A549 (cell line): Measurements from ENCODE around the gene PRR11. TPM values are rescaled to one million over a fixed set of nuclear protein-coding genes. Genes with fewer than 3 reads are reported as not detected.

Experiments used
- ATAC-seq, 2 experiments: fragments of 200-7000 bp in 1 of 2; fragments of >200 bp in 1 of 2; cut with Nextera tagmentation in 1 of 2; cut with Tn5 transposase in 1 of 2; 3 replicates each; pipeline versions ENCODE4 v1.8.0 to v1.9.1; 2018 to 2020; ENCODE audit warnings: mild to moderate bottlenecking in 1 of 2, moderate library complexity in 1 of 2
- CTCF ChIA-PET: fragments of 300-600 bp; sonication (Branson Sonifier 250); formaldehyde crosslinking; extraction: SDS; loops from one replicate; lab custom pipeline; 2021; ENCODE audit warnings: antibody characterized with exemption, inconsistent platforms; lab: Yijun Ruan, JAX
- POLR2A ChIA-PET: fragments of 350-600 bp; formaldehyde crosslinking; extraction: SDS; loops from one replicate; lab custom pipeline; 2021; ENCODE audit warnings: antibody characterized with exemption, inconsistent platforms; lab: Yijun Ruan, JAX
- DNase-seq, 2 experiments: peaks; one replicate each; pipeline versions ENCODE4 v3.0.0 to v3.0.0-alpha.2; 2011 to 2016; ENCODE audit warnings: low read depth in 1 of 2, low spot score in 1 of 2
- FAIRE-seq: peaks from 2 replicates; lab custom pipeline; 2011; peaks lifted over from hg19 to GRCh38; lab: Jason Lieb, UNC
- H3K27ac ChIP-seq, 2 experiments: fragments of >200 bp; sonication (Bioruptor Twin); formaldehyde crosslinking; 3 replicates each; pipeline ENCODE4 v1.5.1; 2016 to 2017
- H3K4me1 ChIP-seq: fragments of >200 bp; sonication (Bioruptor Twin); formaldehyde crosslinking; 3 replicates; pipeline ENCODE4 v1.6.1; 2016
- H3K4me2 ChIP-seq: fragments of >200 bp; sonication (Bioruptor Twin); formaldehyde crosslinking; 3 replicates; pipeline ENCODE4 v1.6.1; 2016
- H3K4me3 ChIP-seq: fragments of >200 bp; sonication (Bioruptor Twin); formaldehyde crosslinking; 3 replicates; pipeline ENCODE4 v1.5.1; 2016
- H3K9me3 ChIP-seq: fragments of >200 bp; sonication (Bioruptor Twin); formaldehyde crosslinking; 3 replicates; pipeline ENCODE4 v1.6.1; 2016
- EHF ChIP-seq: fragments of 250-450 bp; sonication (Bioruptor Pico); IDR thresholded peaks from 2 replicates; pipeline ENCODE4 v1.5.0; 2020; ENCODE audit warnings: mild to moderate bottlenecking
- EHMT2 ChIP-seq: fragments of 200-600 bp; sonication (generic); IDR thresholded peaks from 2 replicates; pipeline ENCODE4 v1.6.1; 2016; ENCODE audit warnings: antibody characterized with exemption, low read depth, mild to moderate bottlenecking, moderate library complexity
- FOSL2 ChIP-seq, 2 experiments: fragments of 450-650 bp in 1 of 2; fragments of >200 bp in 1 of 2; sonication (Bioruptor Twin) in 1 of 2; formaldehyde crosslinking; IDR thresholded peaks; 2 replicates each; pipeline versions ENCODE4 v1.5.0 to v1.6.1; 2016 to 2020; ENCODE audit warnings: mild to moderate bottlenecking in 1 of 2, moderate library complexity in 1 of 2
- FOXS1 ChIP-seq: fragments of 250-450 bp; sonication (Bioruptor Pico); IDR thresholded peaks from 2 replicates; pipeline ENCODE4 v1.5.0; 2020; ENCODE audit warnings: mild to moderate bottlenecking, moderate library complexity
- GATA3 ChIP-seq: IDR thresholded peaks from 2 replicates; pipeline ENCODE4 v1.6.1; 2012; ENCODE audit warnings: borderline replicate concordance
- HDAC2 ChIP-seq: fragments of 200-600 bp; sonication (generic); IDR thresholded peaks from 2 replicates; pipeline ENCODE4 v1.6.1; 2016
- HEYL ChIP-seq: fragments of 250-450 bp; sonication (Bioruptor Pico); IDR thresholded peaks from 2 replicates; pipeline ENCODE4 v1.8.0; 2021; ENCODE audit warnings: mild to moderate bottlenecking, moderate library complexity
- HOXA7 ChIP-seq: fragments of 250-450 bp; sonication (Bioruptor Pico); IDR thresholded peaks from 2 replicates; pipeline ENCODE4 v1.5.0; 2020; ENCODE audit warnings: mild to moderate bottlenecking, moderate library complexity
- HOXB13 ChIP-seq: fragments of 250-450 bp; sonication (Bioruptor Pico); IDR thresholded peaks from 2 replicates; pipeline ENCODE4 v1.5.0; 2020; ENCODE audit warnings: low read depth, mild to moderate bottlenecking, moderate library complexity
- JUN ChIP-seq, 2 experiments: fragments of >200 bp; sonication (Bioruptor Twin); formaldehyde crosslinking; IDR thresholded peaks; 2 replicates in 1 of 2; 3 replicates in 1 of 2; pipeline ENCODE4 v1.6.1; 2016 to 2017
- JUNB ChIP-seq: fragments of >200 bp; sonication (Bioruptor Twin); formaldehyde crosslinking; IDR thresholded peaks from 2 replicates; pipeline ENCODE4 v1.6.1; 2016
- KDM1A ChIP-seq: fragments of 200-600 bp; sonication (generic); IDR thresholded peaks from 2 replicates; pipeline ENCODE4 v1.6.1; 2016; ENCODE audit warnings: low read depth, mild to moderate bottlenecking
- KDM5A ChIP-seq: fragments of 200-600 bp; sonication (generic); IDR thresholded peaks from 2 replicates; pipeline ENCODE4 v1.6.1; 2016; ENCODE audit warnings: antibody characterized with exemption, mild to moderate bottlenecking
- MYC ChIP-seq: IDR thresholded peaks from 2 replicates; pipeline ENCODE4 v1.6.1; 2012; ENCODE audit warnings: mild to moderate bottlenecking, inconsistent platforms, low read length, improper control_type of control experiment, borderline replicate concordance
- NR3C1 ChIP-seq: fragments of >200 bp; sonication (Bioruptor Twin); formaldehyde crosslinking; IDR thresholded peaks from 3 replicates; pipeline ENCODE4 v1.6.1; 2017
- PHF8 ChIP-seq: fragments of 200-600 bp; sonication (generic); IDR thresholded peaks from 2 replicates; pipeline ENCODE4 v1.6.1; 2016; ENCODE audit warnings: low read depth, mild to moderate bottlenecking, antibody characterized with exemption, moderate library complexity, borderline replicate concordance
- POLR2A ChIP-seq: IDR thresholded peaks from 2 replicates; pipeline ENCODE4 v1.6.1; 2012; ENCODE audit warnings: mild to moderate bottlenecking, low read length
- RARB ChIP-seq: fragments of 250-450 bp; sonication (Bioruptor Pico); IDR thresholded peaks from 2 replicates; pipeline ENCODE4 v1.8.0; 2021; ENCODE audit warnings: mild to moderate bottlenecking, moderate library complexity
- RCOR1 ChIP-seq: fragments of 150-350 bp; IDR thresholded peaks from 2 replicates; pipeline ENCODE4 v1.6.1; 2014; ENCODE audit warnings: antibody characterized with exemption, low read length, low read depth
- RFX5 ChIP-seq: fragments of 450-650 bp; IDR thresholded peaks from 2 replicates; pipeline ENCODE4 v1.7.1; 2014; ENCODE audit warnings: antibody characterized with exemption, mild to moderate bottlenecking, moderate library complexity
- RNF2 ChIP-seq: fragments of 200-600 bp; sonication (generic); IDR thresholded peaks from 2 replicates; pipeline ENCODE4 v1.6.1; 2016; ENCODE audit warnings: low read depth, mild to moderate bottlenecking, antibody characterized with exemption, moderate library complexity, borderline replicate concordance
- SREBF2 ChIP-seq: fragments of 450-650 bp; IDR thresholded peaks from 2 replicates; pipeline ENCODE4 v1.6.1; 2014; ENCODE audit warnings: mild to moderate bottlenecking, moderate library complexity
- ZC3H11A ChIP-seq: fragments of 450-650 bp; IDR thresholded peaks from 2 replicates; pipeline ENCODE4 v1.6.1; 2014; ENCODE audit warnings: antibody characterized with exemption, mild to moderate bottlenecking
- WGBS: methylation state at CpG from one replicate; pipeline ENCODE4 v1.1.6; 2017; ENCODE audit errors: missing lambda C conversion rate; 5-methylcytosine and 5-hydroxymethylcytosine counted together
- polyA minus RNA-seq: library from RNA; depleted of rRNA, polyadenylated mRNA; stranded (reverse); fragments of >200 nt; gene quantifications from 2 replicates; pipeline ENCODE4 v1.2.3, GENCODE V29; 2011; rRNA and poly(A)+ RNA removed
- polyA plus RNA-seq, 4 experiments: library from polyadenylated mRNA; depleted of rRNA in 3 of 4; stranded (reverse); fragments of >200 nt; fragmentation: RNase III in 1 of 4; extraction: RNeasy Plus Mini Kit Qiagen cat#74134 plus additional on column Dnase treatment in 1 of 4; gene quantifications; 2 replicates in 3 of 4; 3 replicates in 1 of 4; pipeline ENCODE4 v1.2.3, GENCODE V29; 2011 to 2017
- TF ChIP-seq, protein P1 (sequence below): IDR thresholded peaks from 2 replicates; pipeline ENCODE4 v1.6.1; 2012
- TF ChIP-seq, protein P2 (sequence below): fragments of 150-350 bp; IDR thresholded peaks from 2 replicates; pipeline ENCODE4 v1.6.1; 2014; ENCODE audit warnings: low read depth, mild to moderate bottlenecking, low read length
- TF ChIP-seq, protein P3 (sequence below): fragments of 450-650 bp; IDR thresholded peaks from 2 replicates; pipeline ENCODE4 v1.6.1; 2014; ENCODE audit warnings: antibody characterized with exemption
- TF ChIP-seq, protein P4 (sequence below): fragments of 250-450 bp; sonication (Bioruptor Pico); IDR thresholded peaks from 2 replicates; pipeline ENCODE4 v1.5.0; 2020; ENCODE audit warnings: low read depth, mild to moderate bottlenecking, moderate library complexity
- TF ChIP-seq, protein P5 (sequence below): IDR thresholded peaks from 2 replicates; pipeline ENCODE4 v1.6.1; 2012; ENCODE audit warnings: low read depth, borderline replicate concordance
- TF ChIP-seq, protein P6 (sequence below): fragments of >200 bp; sonication (Bioruptor Twin); formaldehyde crosslinking; IDR thresholded peaks from 3 replicates; pipeline ENCODE4 v1.6.1; 2016
- TF ChIP-seq, protein P7 (sequence below): fragments of 200-600 bp; sonication (generic); IDR thresholded peaks from 2 replicates; pipeline ENCODE4 v1.6.1; 2016; ENCODE audit warnings: antibody characterized with exemption, mild to moderate bottlenecking, moderate library complexity

PRR11 gene
- polyA plus RNA-seq (2011; rRNA removed): 54.4 and 66.4 TPM in 2 replicates
- polyA plus RNA-seq (2012; cell fraction: cytosol; rRNA removed): 44.5 and 50.5 TPM in 2 replicates
- polyA plus RNA-seq (2012; cell fraction: nucleus; rRNA removed): 9.9 and 14.7 TPM in 2 replicates
- polyA plus RNA-seq (2017; fragmentation: RNase III; extraction: RNeasy Plus Mini Kit Qiagen cat#74134 plus additional on column Dnase treatment): 58.1 to 70.9 TPM (median 66.9 TPM) in 3 replicates
- 43.3 and 43.9 TPM in 2 replicates for polyA minus RNA-seq

DNA sequence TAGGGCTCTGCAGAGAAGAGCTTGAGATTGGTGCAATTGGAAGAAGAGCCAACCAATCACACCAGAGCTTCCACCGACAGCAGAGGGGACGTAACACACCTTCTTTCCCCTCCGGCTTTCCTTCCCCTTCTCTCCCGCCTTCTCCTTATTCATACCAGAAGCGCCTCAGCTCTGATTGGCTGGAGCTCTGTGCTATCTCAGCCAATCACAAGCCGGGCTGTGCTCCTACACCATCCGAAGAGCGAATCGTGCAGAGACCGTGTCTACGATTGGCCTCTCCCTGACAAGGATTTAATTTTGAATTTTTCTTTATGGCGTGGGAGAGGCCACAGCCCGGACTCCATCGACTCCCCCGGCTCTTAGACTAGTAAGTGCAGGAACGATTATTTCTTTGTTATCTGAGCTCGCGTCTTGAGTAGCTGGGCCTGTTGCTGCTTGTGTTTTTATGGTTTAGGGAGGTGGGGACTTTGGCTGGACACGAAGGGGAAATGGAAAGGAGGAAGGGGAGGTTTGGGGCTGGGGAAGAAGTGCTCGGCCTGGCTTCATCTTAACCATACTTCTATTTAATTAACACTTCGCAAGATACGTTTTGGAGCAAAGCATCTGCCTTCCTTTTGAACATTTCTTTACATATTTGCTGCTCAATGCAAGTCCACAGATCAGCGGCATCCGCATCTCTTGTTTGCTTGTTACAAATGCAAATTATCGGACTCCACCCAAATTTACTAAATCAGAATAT, at the start of gene PRR11:
Gene PRR11, plus strand, starts transcription at position 308 of the 739 bp plus-strand sequence. CDS start 14,007 bp downstream, outside the sequence.
- Histone ChIP-seq H3K4me2 (peak within 1 kb of the TSS; percentile 90), H3K27ac (peak within 1 kb of the TSS; percentile 89 to 93), H3K4me3 (peak within 1 kb of the TSS; percentile 77), H3K9me3 (no peaks in the 10 kb centered on the region), H3K4me1 (peaks cover 65% of the 10 kb centered on the region)
- POLR2A ChIA-PET: interaction anchor here (0.5 to 2.9 kb wide), 13 partner anchors 9 to 637 kb away, joined by 3 to 27 read pairs (median 4); partner anchors contain the start of genes CLTC, DHX40, GDPD1 and SMG8
- 1% methylated on average over 25 of the region's 25 CpGs for WGBS
- ATAC-seq: peak; percentile 93 to 94
- peak; percentile 28 for FAIRE-seq
- CTCF ChIA-PET: interaction anchor here (0.6 to 3.9 kb wide), 4 partner anchors 10 to 87 kb away, joined by 3 to 18 read pairs (median 4); partner anchors contain the start of gene TRIM37
- DNase-seq: no peak
- TF ChIP-seq RFX5: peak; percentile 56; the same call in 1 of the 2 replicates
- no peak for TF ChIP-seq NR3C1
- TF ChIP-seq FOXS1 (CRISPR knock-in tag): no peak
- TF ChIP-seq, protein P1, sequence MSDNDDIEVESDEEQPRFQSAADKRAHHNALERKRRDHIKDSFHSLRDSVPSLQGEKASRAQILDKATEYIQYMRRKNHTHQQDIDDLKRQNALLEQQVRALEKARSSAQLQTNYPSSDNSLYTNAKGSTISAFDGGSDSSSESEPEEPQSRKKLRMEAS: peak; percentile 32; the same call in 1 of the 2 replicates
- no peak for TF ChIP-seq JUN (IDR thresholded peaks at IDR 0.05)
- TF ChIP-seq, protein P2, sequence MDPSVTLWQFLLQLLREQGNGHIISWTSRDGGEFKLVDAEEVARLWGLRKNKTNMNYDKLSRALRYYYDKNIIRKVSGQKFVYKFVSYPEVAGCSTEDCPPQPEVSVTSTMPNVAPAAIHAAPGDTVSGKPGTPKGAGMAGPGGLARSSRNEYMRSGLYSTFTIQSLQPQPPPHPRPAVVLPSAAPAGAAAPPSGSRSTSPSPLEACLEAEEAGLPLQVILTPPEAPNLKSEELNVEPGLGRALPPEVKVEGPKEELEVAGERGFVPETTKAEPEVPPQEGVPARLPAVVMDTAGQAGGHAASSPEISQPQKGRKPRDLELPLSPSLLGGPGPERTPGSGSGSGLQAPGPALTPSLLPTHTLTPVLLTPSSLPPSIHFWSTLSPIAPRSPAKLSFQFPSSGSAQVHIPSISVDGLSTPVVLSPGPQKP: no peak
- no peak for TF ChIP-seq KDM1A
- TF ChIP-seq HOXA7: no peak
- no peak for TF ChIP-seq POLR2A
- TF ChIP-seq EHMT2: no peak
- 0 out of 2 replicates have a peak, but pooled peaks have one; percentile 2 for TF ChIP-seq SREBF2
- no peak for TF ChIP-seq EHF (CRISPR knock-in tag)
- TF ChIP-seq RARB (CRISPR knock-in tag): no peak
- no peak for TF ChIP-seq MYC
- TF ChIP-seq, protein P3, sequence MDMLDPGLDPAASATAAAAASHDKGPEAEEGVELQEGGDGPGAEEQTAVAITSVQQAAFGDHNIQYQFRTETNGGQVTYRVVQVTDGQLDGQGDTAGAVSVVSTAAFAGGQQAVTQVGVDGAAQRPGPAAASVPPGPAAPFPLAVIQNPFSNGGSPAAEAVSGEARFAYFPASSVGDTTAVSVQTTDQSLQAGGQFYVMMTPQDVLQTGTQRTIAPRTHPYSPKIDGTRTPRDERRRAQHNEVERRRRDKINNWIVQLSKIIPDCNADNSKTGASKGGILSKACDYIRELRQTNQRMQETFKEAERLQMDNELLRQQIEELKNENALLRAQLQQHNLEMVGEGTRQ: no peak
- no peak for TF ChIP-seq RNF2
- no peak for TF ChIP-seq GATA3
- TF ChIP-seq, protein P4, sequence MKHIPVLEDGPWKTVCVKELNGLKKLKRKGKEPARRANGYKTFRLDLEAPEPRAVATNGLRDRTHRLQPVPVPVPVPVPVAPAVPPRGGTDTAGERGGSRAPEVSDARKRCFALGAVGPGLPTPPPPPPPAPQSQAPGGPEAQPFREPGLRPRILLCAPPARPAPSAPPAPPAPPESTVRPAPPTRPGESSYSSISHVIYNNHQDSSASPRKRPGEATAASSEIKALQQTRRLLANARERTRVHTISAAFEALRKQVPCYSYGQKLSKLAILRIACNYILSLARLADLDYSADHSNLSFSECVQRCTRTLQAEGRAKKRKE (CRISPR knock-in tag): no peak
- TF ChIP-seq FOSL2 (IDR thresholded peaks at IDR 0.05): no peak
- TF ChIP-seq FOSL2 (CRISPR knock-in tag; IDR thresholded peaks at IDR 0.05): no peak
- TF ChIP-seq HDAC2: peak; percentile 88
- TF ChIP-seq HEYL (CRISPR knock-in tag): no peak
- TF ChIP-seq ZC3H11A: no peak
- no peak for TF ChIP-seq RCOR1
- TF ChIP-seq, protein P5, sequence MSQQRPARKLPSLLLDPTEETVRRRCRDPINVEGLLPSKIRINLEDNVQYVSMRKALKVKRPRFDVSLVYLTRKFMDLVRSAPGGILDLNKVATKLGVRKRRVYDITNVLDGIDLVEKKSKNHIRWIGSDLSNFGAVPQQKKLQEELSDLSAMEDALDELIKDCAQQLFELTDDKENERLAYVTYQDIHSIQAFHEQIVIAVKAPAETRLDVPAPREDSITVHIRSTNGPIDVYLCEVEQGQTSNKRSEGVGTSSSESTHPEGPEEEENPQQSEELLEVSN: peak; percentile 39; the same call in 1 of the 2 replicates
- TF ChIP-seq JUNB: no peak
- TF ChIP-seq, protein P6, sequence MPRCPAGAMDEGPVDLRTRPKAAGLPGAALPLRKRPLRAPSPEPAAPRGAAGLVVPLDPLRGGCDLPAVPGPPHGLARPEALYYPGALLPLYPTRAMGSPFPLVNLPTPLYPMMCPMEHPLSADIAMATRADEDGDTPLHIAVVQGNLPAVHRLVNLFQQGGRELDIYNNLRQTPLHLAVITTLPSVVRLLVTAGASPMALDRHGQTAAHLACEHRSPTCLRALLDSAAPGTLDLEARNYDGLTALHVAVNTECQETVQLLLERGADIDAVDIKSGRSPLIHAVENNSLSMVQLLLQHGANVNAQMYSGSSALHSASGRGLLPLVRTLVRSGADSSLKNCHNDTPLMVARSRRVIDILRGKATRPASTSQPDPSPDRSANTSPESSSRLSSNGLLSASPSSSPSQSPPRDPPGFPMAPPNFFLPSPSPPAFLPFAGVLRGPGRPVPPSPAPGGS: no peak
- TF ChIP-seq KDM5A: peak; percentile 76
- TF ChIP-seq, protein P7, sequence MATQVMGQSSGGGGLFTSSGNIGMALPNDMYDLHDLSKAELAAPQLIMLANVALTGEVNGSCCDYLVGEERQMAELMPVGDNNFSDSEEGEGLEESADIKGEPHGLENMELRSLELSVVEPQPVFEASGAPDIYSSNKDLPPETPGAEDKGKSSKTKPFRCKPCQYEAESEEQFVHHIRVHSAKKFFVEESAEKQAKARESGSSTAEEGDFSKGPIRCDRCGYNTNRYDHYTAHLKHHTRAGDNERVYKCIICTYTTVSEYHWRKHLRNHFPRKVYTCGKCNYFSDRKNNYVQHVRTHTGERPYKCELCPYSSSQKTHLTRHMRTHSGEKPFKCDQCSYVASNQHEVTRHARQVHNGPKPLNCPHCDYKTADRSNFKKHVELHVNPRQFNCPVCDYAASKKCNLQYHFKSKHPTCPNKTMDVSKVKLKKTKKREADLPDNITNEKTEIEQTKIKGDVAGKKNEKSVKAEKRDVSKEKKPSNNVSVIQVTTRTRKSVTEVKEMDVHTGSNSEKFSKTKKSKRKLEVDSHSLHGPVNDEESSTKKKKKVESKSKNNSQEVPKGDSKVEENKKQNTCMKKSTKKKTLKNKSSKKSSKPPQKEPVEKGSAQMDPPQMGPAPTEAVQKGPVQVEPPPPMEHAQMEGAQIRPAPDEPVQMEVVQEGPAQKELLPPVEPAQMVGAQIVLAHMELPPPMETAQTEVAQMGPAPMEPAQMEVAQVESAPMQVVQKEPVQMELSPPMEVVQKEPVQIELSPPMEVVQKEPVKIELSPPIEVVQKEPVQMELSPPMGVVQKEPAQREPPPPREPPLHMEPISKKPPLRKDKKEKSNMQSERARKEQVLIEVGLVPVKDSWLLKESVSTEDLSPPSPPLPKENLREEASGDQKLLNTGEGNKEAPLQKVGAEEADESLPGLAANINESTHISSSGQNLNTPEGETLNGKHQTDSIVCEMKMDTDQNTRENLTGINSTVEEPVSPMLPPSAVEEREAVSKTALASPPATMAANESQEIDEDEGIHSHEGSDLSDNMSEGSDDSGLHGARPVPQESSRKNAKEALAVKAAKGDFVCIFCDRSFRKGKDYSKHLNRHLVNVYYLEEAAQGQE: no peak
- no peak for TF ChIP-seq HOXB13
- 0 out of 2 replicates have a peak, but pooled peaks have one; percentile 31 for TF ChIP-seq PHF8
